Midbrain (tissue), 1 donor: ENCODE results near the gene CCDC127.
"Not testable (repeated sequence)": the region's sequence is repeated elsewhere in the genome, so short reads cannot be mapped to it uniquely, and the experiment has no call there.

Experiments
- DNase-seq: peaks from one replicate; lab custom pipeline; 2025; lab: John Stamatoyannopoulos, UW

CCDC127 gene

GRCh38 chr5:204001-204400, 14.0 kb downstream of the CCDC127 start:
- no peak for DNase-seq

GRCh38 chr5:203246-203930, 14.6 kb downstream of the CCDC127 start:
- no peak for DNase-seq

GRCh38 chr5:201672-202071, 16.3 kb downstream of the CCDC127 start:
- DNase-seq: no peak

- DNase-seq: no peak
These were observed 17.0 kb downstream of the CCDC127 start for GRCh38 chr5:200985-201384.

- no peak for DNase-seq
These were observed 17.9 kb downstream of the CCDC127 start for GRCh38 chr5:199950-200645.

GRCh38 chr5:199197-199949, 18.6 kb downstream of the CCDC127 start:
- DNase-seq: no peak

- DNase-seq: no peak
These were observed 19.3 kb downstream of the CCDC127 start for GRCh38 chr5:198516-199196.

- DNase-seq: no peak
These were observed 20.0 kb downstream of the CCDC127 start for GRCh38 chr5:197892-198489.

GRCh38 chr5:197031-197430, 20.9 kb downstream of the CCDC127 start:
- not testable (repeated sequence) for DNase-seq

- DNase-seq: no peak
These were observed 21.6 kb downstream of the CCDC127 start for GRCh38 chr5:196350-196749.

- DNase-seq: no peak
These were observed 22.4 kb downstream of the CCDC127 start for GRCh38 chr5:195401-196160.

GRCh38 chr5:194603-195209, 23.2 kb downstream of the CCDC127 start:
- DNase-seq: no peak

GRCh38 chr5:194102-194501, 23.9 kb downstream of the CCDC127 start:
- DNase-seq: no peak

- no peak for DNase-seq
These were observed 24.8 kb downstream of the CCDC127 start for GRCh38 chr5:192970-193831.

GRCh38 chr5:192691-192969, 25.3 kb downstream of the CCDC127 start:
- DNase-seq: no peak

- DNase-seq: no peak
These were observed 25.8 kb downstream of the CCDC127 start for GRCh38 chr5:191949-192690.

GRCh38 chr5:191036-191948, 26.7 kb downstream of the CCDC127 start, which contains the start of gene LRRC14B:
TSS of gene LRRC14B (plus strand) at chr5:191495. CDS start at chr5:191539, 44 bp downstream.
- DNase-seq: peak; percentile 56

GRCh38 chr5:190366-191035, 27.5 kb downstream of the CCDC127 start:
- no peak for DNase-seq
